GM21717 (cell line): ENCODE measurements around the gene CDH24.

Source experiments
- ATAC-seq: cut with Tn5 transposase; IDR thresholded peaks from one replicate; pipeline ENCODE4 v1.9.1; 2021; ENCODE audit warnings: mild to moderate bottlenecking, moderate library complexity; ENCODE audit not compliant: unreplicated experiment

Gene CDH24

GRCh38 chr14:23090254-23090636 lies 32.9 kb upstream of the CDH24 start:
- no peak for ATAC-seq

DNA sequence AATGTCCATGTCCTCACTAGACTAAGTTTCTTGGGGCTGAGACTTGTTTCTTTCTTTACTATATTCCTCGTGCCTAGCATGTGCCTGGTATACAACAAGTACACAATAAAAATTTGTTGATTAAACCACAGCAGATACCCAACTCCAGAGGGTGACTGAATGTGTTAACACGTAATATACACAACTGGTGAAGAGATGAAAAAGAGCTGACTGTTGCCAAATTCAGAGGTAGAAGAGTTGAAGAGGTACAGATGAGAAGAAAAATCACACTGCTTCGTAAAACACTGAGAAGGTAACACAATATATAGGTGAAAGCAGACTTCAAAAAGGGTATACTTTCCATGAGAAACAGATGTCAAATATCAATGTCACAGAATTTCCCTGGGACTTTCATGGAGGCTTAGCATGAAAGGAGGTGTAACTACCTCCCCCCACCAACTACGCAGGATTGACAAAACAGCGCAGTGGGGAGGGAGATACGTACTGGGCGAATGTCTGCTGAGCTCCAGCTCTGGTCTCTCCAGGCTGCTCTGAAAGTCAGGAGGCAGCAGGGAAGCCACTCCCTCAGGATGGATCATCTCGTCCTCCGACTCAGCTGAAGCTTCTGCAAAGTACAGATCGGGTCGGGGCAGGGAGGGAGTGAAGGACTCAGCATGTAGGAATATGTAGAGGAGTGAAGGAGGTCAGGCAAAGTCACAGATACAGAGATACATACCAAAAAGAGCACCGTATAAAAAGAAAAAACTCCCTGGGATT lies 32.4 kb upstream of the CDH24 start:
- no peak for ATAC-seq

GRCh38 chr14:23086565-23086964 lies 29.2 kb upstream of the CDH24 start:
- ATAC-seq, result no peak

DNA sequence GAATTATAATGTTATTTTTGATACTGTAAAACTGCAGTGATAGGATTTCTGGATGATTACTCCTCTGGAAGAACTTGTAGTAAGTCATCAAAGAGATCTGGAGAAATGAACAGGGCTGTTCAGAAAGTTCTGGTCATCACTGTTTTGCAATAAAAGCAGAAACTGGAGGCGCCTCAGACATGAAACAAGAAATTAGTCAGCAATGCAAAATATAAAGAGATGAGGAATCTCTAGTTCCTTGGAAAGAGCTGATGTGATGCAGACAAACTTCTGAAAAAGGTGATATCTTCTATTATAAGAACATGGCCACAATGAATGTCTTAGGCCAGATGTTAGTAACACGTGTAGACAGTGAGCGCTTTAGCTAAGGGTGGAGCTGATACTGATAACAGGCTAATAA lies 28.1 kb upstream of the CDH24 start:
- ATAC-seq, result no peak

DNA sequence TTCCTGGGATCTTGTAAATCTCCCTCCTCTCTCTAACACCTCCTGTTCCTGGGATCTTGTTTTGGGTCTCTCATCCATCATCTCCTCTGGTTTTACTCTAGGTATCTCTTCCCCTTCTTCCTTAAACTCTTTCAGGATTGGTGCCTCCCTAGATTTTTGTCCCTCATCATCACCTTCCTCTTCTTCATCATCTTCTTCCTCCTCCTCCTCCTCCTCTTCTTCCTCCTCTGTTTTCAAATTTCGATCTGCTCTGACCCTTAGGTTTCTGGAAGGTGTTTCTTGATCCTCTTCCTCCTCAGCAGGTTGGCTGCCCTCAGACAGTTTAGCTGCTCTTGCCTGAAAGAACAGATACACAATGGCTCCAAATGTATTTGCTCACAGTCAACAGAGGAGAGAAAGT lies 23.2 kb upstream of the CDH24 start:
- no peak for ATAC-seq

GRCh38 chr14:23079716-23080115 lies 22.4 kb upstream of the CDH24 start:
- no peak for ATAC-seq

GRCh38 chr14:23078692-23079116 lies 21.4 kb upstream of the CDH24 start:
- no peak for ATAC-seq

GRCh38 chr14:23077962-23078361 lies 20.6 kb upstream of the CDH24 start:
- ATAC-seq, result no peak

DNA sequence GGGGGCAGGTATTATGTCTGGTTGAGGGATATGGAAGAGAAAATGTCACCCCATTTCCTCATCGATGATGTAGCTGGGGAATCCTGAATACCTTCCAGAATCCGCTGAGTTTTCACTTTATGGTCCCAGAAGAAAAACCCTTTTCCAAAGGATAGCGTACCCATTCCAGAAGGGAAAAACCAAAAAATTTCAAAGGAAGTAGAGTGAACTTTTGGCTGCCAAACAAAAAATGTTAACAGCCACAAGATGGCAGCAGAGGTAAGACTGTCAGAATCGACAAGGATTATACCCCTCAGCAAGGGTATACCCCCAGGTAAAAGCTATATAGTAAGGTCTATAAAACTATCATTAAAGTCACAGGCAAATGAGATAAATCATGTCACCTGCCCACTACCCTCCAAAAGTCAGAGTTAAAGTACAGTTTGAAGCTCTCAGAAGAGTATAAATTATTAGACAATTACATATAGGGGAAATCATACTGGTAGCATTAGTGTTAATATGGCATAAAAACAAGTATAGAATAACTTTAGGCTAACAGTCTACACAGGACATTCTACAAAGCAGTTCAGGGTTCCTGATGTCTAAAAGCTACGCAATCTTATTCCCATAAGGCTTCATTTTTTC lies 19.6 kb upstream of the CDH24 start:
- no peak for ATAC-seq

DNA sequence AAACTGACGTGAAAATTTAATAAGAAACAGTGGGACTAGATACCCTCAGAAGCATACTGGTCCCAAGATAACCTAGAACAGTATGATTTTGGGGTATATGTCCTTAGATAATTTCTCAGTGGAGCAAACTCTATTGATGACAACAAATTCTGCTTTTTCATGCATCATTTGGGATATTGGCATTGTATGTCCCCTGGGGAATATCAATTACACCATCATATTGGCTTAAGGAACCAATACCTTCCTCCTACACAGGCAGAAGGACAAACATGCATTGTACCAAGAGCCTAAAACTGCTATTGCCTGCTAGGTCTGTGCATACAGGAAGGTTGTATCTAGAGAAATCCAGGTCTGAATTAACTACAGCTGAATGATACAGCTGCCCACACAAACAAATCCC lies 17.6 kb upstream of the CDH24 start:
- no peak for ATAC-seq

GRCh38 chr14:23071921-23072539 lies 14.7 kb upstream of the CDH24 start:
- peak; percentile 8 for ATAC-seq

DNA sequence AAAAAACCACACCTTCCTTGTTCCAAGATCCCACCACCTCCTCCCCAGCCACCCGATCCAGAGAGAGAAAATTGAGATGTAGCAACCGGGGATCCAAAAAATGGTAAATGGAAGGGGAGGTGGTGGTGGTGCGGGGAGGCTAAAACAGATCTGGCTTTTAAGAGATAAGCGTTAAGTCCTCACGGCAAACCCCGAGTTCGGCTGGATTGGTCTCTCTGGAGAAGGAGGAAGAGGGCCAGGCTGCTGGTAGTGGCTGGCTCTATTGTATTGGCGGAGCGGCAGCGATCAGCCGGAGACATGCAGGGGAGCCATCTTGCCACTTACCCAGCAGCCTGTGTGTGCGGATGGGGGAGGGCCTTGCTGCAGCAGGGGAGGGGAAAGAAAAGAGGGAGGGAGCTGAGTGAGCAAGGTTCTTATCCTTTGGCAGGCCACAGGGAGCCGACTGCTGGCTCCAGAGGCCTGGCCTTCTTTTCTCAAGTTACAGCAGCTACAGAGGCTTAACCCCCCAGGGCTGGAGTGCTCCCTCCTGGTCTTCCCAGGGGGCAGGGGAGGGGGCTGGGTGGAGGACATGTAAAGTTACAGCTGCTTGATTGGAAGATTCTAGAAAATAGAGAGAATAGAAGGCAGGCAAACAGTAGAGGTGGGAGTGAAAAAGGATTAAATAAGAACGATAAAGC lies 14.1 kb upstream of the CDH24 start:
- ATAC-seq, result peak; percentile 67

DNA sequence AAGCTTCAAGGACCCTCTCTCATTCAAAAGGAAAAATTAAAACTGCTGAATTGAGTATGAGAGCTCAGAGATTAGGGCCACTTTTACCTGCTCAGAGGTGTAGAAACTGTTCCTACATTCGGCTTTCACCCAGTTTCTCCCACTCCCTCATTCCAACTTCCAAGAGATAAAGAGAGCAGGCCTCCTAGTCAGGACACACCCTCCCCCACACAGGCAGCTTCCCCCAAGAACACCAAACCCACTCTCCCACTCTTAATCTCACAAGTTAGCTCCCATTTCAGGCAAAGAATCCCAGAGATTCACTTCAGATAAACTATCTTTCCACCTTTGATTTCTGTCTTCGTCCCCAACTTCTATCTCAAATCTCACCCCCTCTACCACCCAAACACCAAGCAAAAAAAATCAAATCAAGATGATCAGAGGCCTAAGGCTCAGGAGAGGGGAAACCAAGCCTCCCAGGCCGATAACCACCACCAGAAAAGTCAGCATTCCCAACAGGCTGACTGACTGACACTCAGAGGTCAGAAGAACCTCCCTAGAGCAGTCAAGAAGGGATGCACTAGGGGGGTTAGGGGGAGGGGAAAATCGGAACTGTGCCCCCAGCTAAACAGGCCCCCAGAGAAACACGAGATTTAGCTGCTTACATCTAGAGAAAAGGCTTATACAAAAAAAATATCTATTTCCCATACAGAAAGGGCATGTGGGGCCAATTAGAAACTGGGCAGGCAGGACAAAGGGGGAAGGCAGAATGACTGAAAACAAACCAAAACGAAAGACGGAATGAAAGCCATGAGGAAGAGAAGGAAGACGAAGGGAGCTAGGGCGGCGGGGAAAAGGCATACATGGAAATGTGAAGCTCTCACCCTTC lies 13.2 kb upstream of the CDH24 start:
- ATAC-seq, result no peak

DNA sequence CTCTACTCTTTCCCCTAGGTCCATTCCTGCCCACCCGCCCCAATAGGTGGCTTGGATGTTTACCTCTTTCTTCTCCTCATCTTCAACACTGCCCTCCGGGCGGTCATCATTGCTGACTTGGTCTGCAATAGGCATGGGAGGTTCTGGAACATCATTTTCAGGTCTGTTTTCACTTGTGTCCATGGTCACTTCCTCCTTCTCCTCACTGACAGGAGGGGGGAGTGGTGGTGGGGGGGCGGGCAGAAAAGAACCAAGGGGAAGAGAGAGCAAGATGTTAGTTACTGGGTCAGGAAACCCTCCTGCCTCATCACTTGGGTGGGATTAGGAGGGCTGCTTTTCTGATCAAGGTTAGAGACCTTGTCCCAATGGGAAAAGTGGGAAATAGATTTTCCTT lies 12.1 kb upstream of the CDH24 start:
- ATAC-seq, result no peak

DNA sequence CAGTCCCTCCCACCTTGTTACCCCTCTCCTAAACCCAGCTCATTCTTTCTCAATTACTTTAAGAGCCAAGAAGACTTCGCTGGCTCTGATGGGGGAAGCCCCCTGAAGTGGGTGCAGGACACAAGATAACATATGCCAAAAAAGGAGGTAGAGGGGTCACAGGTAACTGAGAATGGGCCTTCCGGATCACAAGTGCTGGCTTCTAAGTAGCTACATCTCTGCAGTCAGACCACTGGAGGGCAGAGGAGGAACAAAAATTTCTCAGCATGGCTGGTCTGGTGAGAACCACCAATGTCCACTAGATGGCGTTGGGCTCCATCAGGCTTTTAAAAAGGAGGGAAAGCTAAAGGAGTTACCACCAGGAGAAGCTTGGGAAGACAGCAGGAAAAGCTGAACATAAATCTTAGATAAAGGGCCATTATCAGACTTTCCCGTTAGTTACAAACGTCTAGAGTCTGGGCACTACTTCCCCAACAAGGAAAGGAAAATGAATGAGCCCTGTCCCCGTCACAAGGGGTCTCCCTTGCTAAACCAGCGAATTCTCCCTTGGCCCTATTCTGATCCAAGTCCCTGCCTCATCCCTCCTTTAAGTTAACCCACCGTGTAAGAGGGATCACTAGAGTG lies 11.6 kb upstream of the CDH24 start:
- ATAC-seq, result peak; percentile 57

- ATAC-seq, result no peak
Observed at GRCh38 chr14:23067847-23068788, 10.8 kb upstream of the CDH24 start.

GRCh38 chr14:23066855-23067744 lies 9.8 kb upstream of the CDH24 start:
- no peak for ATAC-seq

DNA sequence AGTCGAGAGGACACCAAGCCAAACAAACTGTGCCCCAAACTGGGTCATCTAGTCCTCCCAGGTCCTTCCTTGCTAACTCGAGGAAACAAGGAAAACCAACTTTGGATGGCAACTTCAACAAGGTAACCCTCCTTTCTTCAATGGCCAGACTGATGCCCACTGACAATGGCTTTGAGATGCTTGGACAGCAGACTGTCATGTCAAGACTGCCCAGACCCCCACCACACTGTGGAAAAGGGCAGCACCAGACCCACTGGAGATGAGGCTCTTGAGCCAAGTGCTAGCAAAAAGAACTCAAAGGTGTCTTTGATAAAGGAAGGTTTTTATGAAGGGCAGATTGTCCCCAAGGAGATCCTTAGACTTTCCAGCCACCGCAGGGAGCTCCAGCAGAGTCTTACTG lies 9.0 kb upstream of the CDH24 start:
- no peak for ATAC-seq
